CD14-positive monocyte (primary cell): ENCODE results near the gene ATP23. TPM values are rescaled to one million over a fixed set of nuclear protein-coding genes. Genes with fewer than 3 reads are reported as not detected.

Experiments used
- DNase-seq, 3 donors: peaks; one replicate each; pipeline ENCODE4 v3.0.0-alpha.2; 2011 to 2022
- H2AFZ ChIP-seq: 2 replicates; pipeline ENCODE4 v1.6.0; 2012; ENCODE audit warnings: mild to moderate bottlenecking, low read depth, low read length, inconsistent platforms; ENCODE audit not compliant: insufficient read depth, poor library complexity, severe bottlenecking
- H3K27ac ChIP-seq, 2 donors: 1 replicate in 1 of 2; 2 replicates in 1 of 2; pipeline ENCODE4 v1.5.1; 2012 to 2013; ENCODE audit warnings: low read length in 2 of 2, control low read depth in 1 of 2, inconsistent platforms in 1 of 2, low read depth in 1 of 2, mild to moderate bottlenecking in 1 of 2
- H3K27me3 ChIP-seq, 2 donors: one replicate each; pipeline versions ENCODE4 v1.6.0 to v1.6.1; 2011 to 2013; ENCODE audit warnings: low read length in 2 of 2; ENCODE audit not compliant: control insufficient read depth in 2 of 2, insufficient read depth in 2 of 2
- H3K36me3 ChIP-seq, 2 donors: replicated peaks in 1 of 2; 1 replicate in 1 of 2; 2 replicates in 1 of 2; pipeline versions ENCODE4 v1.5.1 to v1.6.1; 2012 to 2013; ENCODE audit warnings: low read length in 2 of 2, control low read depth in 1 of 2, inconsistent platforms in 1 of 2, mild to moderate bottlenecking in 1 of 2; ENCODE audit not compliant: insufficient read depth in 2 of 2, control insufficient read depth in 1 of 2
- H3K4me1 ChIP-seq, 2 donors: 1 replicate in 1 of 2; 2 replicates in 1 of 2; pipeline versions ENCODE4 v1.5.1 to v1.6.1; 2012 to 2013; ENCODE audit warnings: low read length in 2 of 2, control low read depth in 1 of 2, inconsistent platforms in 1 of 2, mild to moderate bottlenecking in 1 of 2, moderate library complexity in 1 of 2; ENCODE audit not compliant: insufficient read depth in 2 of 2, control insufficient read depth in 1 of 2
- H3K4me2 ChIP-seq: replicated peaks from 2 replicates; pipeline ENCODE3; 2012; ENCODE audit warnings: low read length, moderate library complexity, mild to moderate bottlenecking; ENCODE audit not compliant: poor library complexity, severe bottlenecking; ENCODE audit errors: extremely low read depth
- H3K4me3 ChIP-seq, 3 experiments: fragments of 200-600 bp in 1 of 3; sonication (generic) in 1 of 3; replicated peaks in 1 of 3; 1 replicate in 2 of 3; 2 replicates in 1 of 3; pipeline ENCODE4 v1.5.1; 2011 to 2013; ENCODE audit warnings: low read length in 3 of 3, mild to moderate bottlenecking in 3 of 3, control low read depth in 2 of 3, low read depth in 2 of 3, inconsistent platforms in 1 of 3, moderate library complexity in 1 of 3
- H3K79me2 ChIP-seq: 2 replicates; pipeline ENCODE4 v1.6.0; 2012; ENCODE audit warnings: mild to moderate bottlenecking, control low read depth, inconsistent platforms, low read length, moderate library complexity; ENCODE audit not compliant: insufficient read depth
- H3K9ac ChIP-seq: 2 replicates; pipeline ENCODE4 v1.6.0; 2017; ENCODE audit warnings: low read length, mild to moderate bottlenecking; ENCODE audit not compliant: insufficient read depth, poor library complexity, severe bottlenecking
- H3K9me3 ChIP-seq, 2 donors: replicated peaks in 1 of 2; 1 replicate in 1 of 2; 2 replicates in 1 of 2; pipeline versions ENCODE4 v1.5.1 to v1.6.1; 2012 to 2013; ENCODE audit warnings: low read length in 2 of 2, control low read depth in 1 of 2; ENCODE audit not compliant: control insufficient read depth in 1 of 2, insufficient read depth in 1 of 2
- H4K20me1 ChIP-seq: 2 replicates; pipeline ENCODE4 v1.6.0; 2012; ENCODE audit warnings: mild to moderate bottlenecking, low read length, control low read depth, moderate library complexity; ENCODE audit not compliant: insufficient read depth
- H3K27ac Mint-ChIP-seq, 7 donors: one replicate each; pipeline ENCODE4 v1.8.0; 2020; ENCODE audit warnings: mild to moderate bottlenecking in 7 of 7, mixed read lengths in 7 of 7, moderate library complexity in 6 of 7, inconsistent platforms in 2 of 7
- H3K27me3 Mint-ChIP-seq, 3 donors: one replicate each; pipeline ENCODE4 v1.8.0; 2021 to 2022; ENCODE audit warnings: low read depth in 3 of 3, mild to moderate bottlenecking in 3 of 3, mixed read lengths in 3 of 3, moderate library complexity in 3 of 3, inconsistent platforms in 1 of 3
- H3K36me3 Mint-ChIP-seq, 2 donors: one replicate each; pipeline ENCODE4 v1.8.0; 2020; ENCODE audit warnings: mixed read lengths in 2 of 2, inconsistent platforms in 1 of 2, mild to moderate bottlenecking in 1 of 2
- H3K4me1 Mint-ChIP-seq: one replicate; pipeline ENCODE4 v1.8.0; 2020; ENCODE audit warnings: mild to moderate bottlenecking, mixed read lengths
- H3K4me3 Mint-ChIP-seq, 2 donors: one replicate each; pipeline ENCODE4 v1.8.0; 2020; ENCODE audit warnings: mild to moderate bottlenecking in 2 of 2, mixed read lengths in 2 of 2, moderate library complexity in 1 of 2
- H3K9me3 Mint-ChIP-seq, 7 donors: one replicate each; pipeline ENCODE4 v1.8.0; 2020 to 2022; ENCODE audit warnings: mixed read lengths in 7 of 7, mild to moderate bottlenecking in 6 of 7, moderate library complexity in 6 of 7, inconsistent platforms in 2 of 7
- WGBS: methylation state at CpG from one replicate; pipeline ENCODE4 v1.1.5; 2013; ENCODE audit warnings: missing lambda C conversion rate; ENCODE audit not compliant: insufficient coverage; 5-methylcytosine and 5-hydroxymethylcytosine counted together
- intact Hi-C, 2 donors: fragments of 100-400 bp; cut with micrococcal nuclease; formaldehyde crosslinking; loops; one replicate each; pipeline versions ENCODE4 v1.15.0 to v1.15.1; 2023
- polyA plus RNA-seq, 3 donors: library from polyadenylated mRNA; depleted of rRNA in 1 of 3; unstranded in 2 of 3; stranded (reverse) in 1 of 3; fragments of 300-500 nt in 2 of 3; fragments of >200 nt in 1 of 3; fragmentation: Illumina TruSeq in 2 of 3; gene quantifications; 1 replicate in 2 of 3; 2 replicates in 1 of 3; pipeline ENCODE4 v1.2.3, GENCODE V29; 2012 to 2021
- TF ChIP-seq, protein P1 (sequence below): fragments of 200-600 bp; IDR thresholded peaks from one replicate; pipeline ENCODE4 v1.8.0; 2022; ENCODE audit warnings: antibody characterized with exemption, mild to moderate bottlenecking

ATP23 gene
- polyA plus RNA-seq, 3 donors, result 12.4 to 27.5 (median 24.8) TPM

GRCh38 chr12:57952766-57953165 is 11.4 kb downstream of the ATP23 start:
- DNase-seq, result no peak
- H3K36me3 Mint-ChIP-seq, result peaks cover 67 to 77% of the 10 kb centered on the region in 2 donors
- Histone ChIP-seq H3K79me2 (no peaks in the 10 kb centered on the region), H2AFZ (no peak overlapping the region), H3K36me3 (peaks cover 51 to 88% of the 10 kb centered on the region in 2 donors), H3K9me3 (peaks cover 4 to 6% of the 10 kb centered on the region in 2 donors), H3K27me3 (no peaks in the 10 kb centered on the region), H3K27ac (no peak overlapping the region), H3K4me1 (no peaks in the 10 kb centered on the region), H3K9ac (no peak overlapping the region), H3K4me3 (no peak overlapping the region), H3K4me2 (no peak overlapping the region), H4K20me1 (no peaks in the 10 kb centered on the region)
- TF ChIP-seq, protein P1, sequence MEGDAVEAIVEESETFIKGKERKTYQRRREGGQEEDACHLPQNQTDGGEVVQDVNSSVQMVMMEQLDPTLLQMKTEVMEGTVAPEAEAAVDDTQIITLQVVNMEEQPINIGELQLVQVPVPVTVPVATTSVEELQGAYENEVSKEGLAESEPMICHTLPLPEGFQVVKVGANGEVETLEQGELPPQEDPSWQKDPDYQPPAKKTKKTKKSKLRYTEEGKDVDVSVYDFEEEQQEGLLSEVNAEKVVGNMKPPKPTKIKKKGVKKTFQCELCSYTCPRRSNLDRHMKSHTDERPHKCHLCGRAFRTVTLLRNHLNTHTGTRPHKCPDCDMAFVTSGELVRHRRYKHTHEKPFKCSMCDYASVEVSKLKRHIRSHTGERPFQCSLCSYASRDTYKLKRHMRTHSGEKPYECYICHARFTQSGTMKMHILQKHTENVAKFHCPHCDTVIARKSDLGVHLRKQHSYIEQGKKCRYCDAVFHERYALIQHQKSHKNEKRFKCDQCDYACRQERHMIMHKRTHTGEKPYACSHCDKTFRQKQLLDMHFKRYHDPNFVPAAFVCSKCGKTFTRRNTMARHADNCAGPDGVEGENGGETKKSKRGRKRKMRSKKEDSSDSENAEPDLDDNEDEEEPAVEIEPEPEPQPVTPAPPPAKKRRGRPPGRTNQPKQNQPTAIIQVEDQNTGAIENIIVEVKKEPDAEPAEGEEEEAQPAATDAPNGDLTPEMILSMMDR, result no peak
- no peaks in the 10 kb centered on the region for H3K4me1 Mint-ChIP-seq
- no peak overlapping the region for H3K4me3 Mint-ChIP-seq
- no peak overlapping the region for H3K27ac Mint-ChIP-seq
- H3K9me3 Mint-ChIP-seq, result peaks cover 3 to 12% (median 7%) of the 10 kb centered on the region in 7 donors
- H3K27me3 Mint-ChIP-seq, result no peaks in the 10 kb centered on the region
- intact Hi-C loops, result no loop called here
- 100% methylated on average over 1 of the region's 2 CpGs for WGBS

DNA sequence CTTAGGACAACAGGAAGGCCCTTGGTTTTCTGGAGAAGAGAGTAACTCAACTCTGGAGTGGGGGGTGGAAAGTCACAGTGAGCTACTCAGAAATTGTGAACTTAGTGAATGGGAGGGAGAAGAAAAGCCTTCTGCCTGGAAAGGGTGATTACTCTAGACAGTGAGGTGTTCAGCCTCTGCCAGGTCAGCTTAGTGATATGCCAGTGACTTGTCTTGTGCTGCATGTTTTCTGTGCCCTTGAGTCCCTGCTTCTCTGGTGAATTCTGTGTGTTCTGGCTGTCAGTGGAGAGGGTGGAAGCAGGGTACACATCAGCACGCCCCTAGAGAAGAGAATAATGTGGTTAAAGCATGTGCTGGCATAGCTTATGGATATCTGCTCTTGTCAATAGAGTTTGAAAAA is 13.4 kb downstream of the ATP23 start:
- no peaks in the 10 kb centered on the region for H4K20me1 ChIP-seq
- H3K27ac ChIP-seq, result no peak overlapping the region
- TF ChIP-seq, protein P1, result no peak
- no peaks in the 10 kb centered on the region for H3K4me1 Mint-ChIP-seq
- no peaks in the 10 kb centered on the region for H3K27me3 ChIP-seq
- H3K9ac ChIP-seq, result no peak overlapping the region
- no peak overlapping the region for H2AFZ ChIP-seq
- no peaks in the 10 kb centered on the region for H3K4me1 ChIP-seq
- H3K9me3 ChIP-seq, result peaks cover 12 to 13% of the 10 kb centered on the region in 2 donors
- H3K4me3 ChIP-seq, result no peak overlapping the region
- H3K9me3 Mint-ChIP-seq, result peaks cover 13 to 30% (median 24%) of the 10 kb centered on the region in 7 donors
- no CpG with 5 or more reads among the region's 1 CpG for WGBS
- peak overlapping the region in 1 of 7 donors; percentile 2 for H3K27ac Mint-ChIP-seq
- peaks cover 41 to 86% of the 10 kb centered on the region in 2 donors for H3K36me3 ChIP-seq
- H3K4me2 ChIP-seq, result no peak overlapping the region
- intact Hi-C loops, result no loop called here
- H3K79me2 ChIP-seq, result no peaks in the 10 kb centered on the region
- no peak for DNase-seq
- no peaks in the 10 kb centered on the region for H3K27me3 Mint-ChIP-seq
- H3K4me3 Mint-ChIP-seq, result no peak overlapping the region
- H3K36me3 Mint-ChIP-seq, result peaks cover 73 to 82% of the 10 kb centered on the region in 2 donors
